ENCODE results near the gene RAPSN. TPM values are rescaled to one million over a fixed set of nuclear protein-coding genes. Genes with fewer than 3 reads are reported as not detected.

The RAPSN gene
- total RNA-seq, 2 donors from 2014 or later: 0.33 to 0.69 TPM

Small RNA genes within 50 kb of the gene (microRNA-seq; reads per million reads assigned to microRNA genes)
- 0 reads per million in 2 donors for gene MIR4487 (ENCODE audit: borderline microRNAs expressed in 2 of 2)

Other genes starting within 250 kb of the RAPSN start
- gene DDB2, start 234.2 kb downstream of the RAPSN start, total RNA-seq: 10 to 100 TPM; 30.1 to 31.5 TPM
- 10 to 100 TPM; 18.0 to 25.1 TPM for gene ACP2, start 200.3 kb downstream of the RAPSN start, total RNA-seq
- 10 to 100 TPM; 11.9 to 24.8 TPM for gene NR1H3, start 191.1 kb downstream of the RAPSN start, total RNA-seq
- 10 to 100 TPM; 32.4 to 32.5 TPM for gene MADD, start 179.0 kb downstream of the RAPSN start, total RNA-seq
- gene MYBPC3, start 96.4 kb downstream of the RAPSN start, total RNA-seq: under 1 TPM; 0.19 to 0.37 TPM
- 10 to 100 TPM; 27.7 to 47.0 TPM for gene SPI1, start 70.6 kb downstream of the RAPSN start, total RNA-seq
- 10 to 100 TPM; 96.1 to 98.1 TPM for gene SLC39A13, start 40.5 kb downstream of the RAPSN start, total RNA-seq
- gene PSMC3, start 22.7 kb downstream of the RAPSN start, total RNA-seq: 100 to 1,000 TPM; 104 to 129 TPM
- 10 to 100 TPM; 83.8 to 96.3 TPM for gene CELF1, start 104.0 kb upstream of the RAPSN start, total RNA-seq
- gene PTPMT1, start 116.5 kb upstream of the RAPSN start, total RNA-seq: 10 to 100 TPM; 28.9 to 29.2 TPM
- 10 to 100 TPM in 1 of 2 donors, 1 to 10 TPM in 1; 9.5 to 12.3 TPM for gene KBTBD4, start 129.8 kb upstream of the RAPSN start, total RNA-seq
- gene NDUFS3, start 129.9 kb upstream of the RAPSN start, total RNA-seq: 10 to 100 TPM; 65.6 to 70.3 TPM
- gene FAM180B, start 137.5 kb upstream of the RAPSN start, total RNA-seq: 1 to 10 TPM; 3.4 to 7.2 TPM
- 1 to 10 TPM; 2.0 to 7.1 TPM for gene C1QTNF4, start 145.3 kb upstream of the RAPSN start, total RNA-seq
- gene MTCH2, start 193.4 kb upstream of the RAPSN start, total RNA-seq: 10 to 100 TPM; 56.3 to 63.4 TPM

Measured in posterior vena cava (tissue), 2 donors.